ENCODE data around the gene STXBP5. TPM values are rescaled to one million over a fixed set of nuclear protein-coding genes. Genes with fewer than 3 reads are reported as not detected.
"Not testable (repeated sequence)": the region's sequence is repeated elsewhere in the genome, so short reads cannot be mapped to it uniquely, and the experiment has no call there.

STXBP5 gene
- total RNA-seq, 1 experiment from 2014 or later: 10.1 TPM

DNA sequence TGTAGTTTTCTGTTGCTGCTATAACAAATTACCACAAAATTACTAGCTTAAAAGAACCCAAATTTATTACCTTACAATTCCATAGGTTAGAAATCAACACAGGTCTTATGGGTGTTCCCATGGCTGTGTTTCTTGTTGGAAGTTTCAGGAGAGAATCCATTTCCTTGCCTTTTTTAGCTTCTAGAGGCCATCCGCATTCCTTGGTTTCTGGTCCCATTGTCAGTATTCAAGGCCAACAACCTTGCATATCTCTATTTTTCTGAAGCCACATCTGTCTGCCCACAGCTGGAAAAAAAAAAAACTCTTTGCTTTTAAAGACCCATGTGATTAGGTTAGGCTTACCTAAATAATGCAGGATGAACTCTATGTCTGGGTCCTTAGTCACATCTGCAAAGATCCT lies 174.6 kb downstream of the STXBP5 start:
- DNase-seq: no peak
- Mint-ChIP-seq H3K36me3 (ENCODE audit: insufficient read depth, unreplicated experiment) (no peaks in the 10 kb centered on the region), H3K27ac (ENCODE audit: unreplicated experiment) (no peak overlapping the region), H3K9me3 (ENCODE audit: low read depth, unreplicated experiment) (no peaks in the 10 kb centered on the region), H3K27me3 (ENCODE audit: unreplicated experiment) (no peaks in the 10 kb centered on the region), H3K4me1 (ENCODE audit: low read depth, unreplicated experiment) (no peaks in the 10 kb centered on the region), H3K4me3 (ENCODE audit: low read depth, unreplicated experiment) (no peak overlapping the region)
- CTCF ChIA-PET: interaction anchor here (0.5 kb wide), 1 partner anchor 957 kb away, joined by 3 read pairs; no protein-coding TSS in a partner anchor
- TF ChIP-seq, protein P1, sequence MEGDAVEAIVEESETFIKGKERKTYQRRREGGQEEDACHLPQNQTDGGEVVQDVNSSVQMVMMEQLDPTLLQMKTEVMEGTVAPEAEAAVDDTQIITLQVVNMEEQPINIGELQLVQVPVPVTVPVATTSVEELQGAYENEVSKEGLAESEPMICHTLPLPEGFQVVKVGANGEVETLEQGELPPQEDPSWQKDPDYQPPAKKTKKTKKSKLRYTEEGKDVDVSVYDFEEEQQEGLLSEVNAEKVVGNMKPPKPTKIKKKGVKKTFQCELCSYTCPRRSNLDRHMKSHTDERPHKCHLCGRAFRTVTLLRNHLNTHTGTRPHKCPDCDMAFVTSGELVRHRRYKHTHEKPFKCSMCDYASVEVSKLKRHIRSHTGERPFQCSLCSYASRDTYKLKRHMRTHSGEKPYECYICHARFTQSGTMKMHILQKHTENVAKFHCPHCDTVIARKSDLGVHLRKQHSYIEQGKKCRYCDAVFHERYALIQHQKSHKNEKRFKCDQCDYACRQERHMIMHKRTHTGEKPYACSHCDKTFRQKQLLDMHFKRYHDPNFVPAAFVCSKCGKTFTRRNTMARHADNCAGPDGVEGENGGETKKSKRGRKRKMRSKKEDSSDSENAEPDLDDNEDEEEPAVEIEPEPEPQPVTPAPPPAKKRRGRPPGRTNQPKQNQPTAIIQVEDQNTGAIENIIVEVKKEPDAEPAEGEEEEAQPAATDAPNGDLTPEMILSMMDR (IDR thresholded peaks at IDR 0.05; ENCODE audit: unreplicated experiment): no peak
- no TSS peak for BruUV-seq (replicated peaks)
- intact Hi-C loops (cut with micrococcal nuclease; ENCODE audit: unreplicated experiment): no loop called here

DNA sequence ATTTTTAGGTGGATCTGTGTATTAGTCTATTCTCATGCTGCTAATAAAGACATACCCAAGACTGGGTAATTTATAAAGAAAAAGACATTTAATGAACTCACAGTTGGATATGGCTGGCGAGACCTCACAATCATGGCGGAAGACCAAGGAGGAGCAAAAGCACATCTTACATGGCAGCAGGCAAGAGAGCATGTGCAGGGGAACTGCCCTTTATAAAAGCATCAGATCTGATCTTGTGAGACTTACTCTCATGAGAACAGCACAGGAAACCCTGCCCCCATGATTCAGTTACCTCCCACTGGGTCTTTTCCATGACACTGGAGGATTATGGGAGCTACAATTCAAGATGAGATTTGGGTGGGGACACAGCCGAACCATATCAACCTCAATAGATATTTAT lies 176.6 kb downstream of the STXBP5 start:
- H3K27me3 Mint-ChIP-seq (ENCODE audit: unreplicated experiment); BruUV-seq (replicated peaks); H3K36me3 Mint-ChIP-seq (ENCODE audit: insufficient read depth, unreplicated experiment); H3K9me3 Mint-ChIP-seq (ENCODE audit: low read depth, unreplicated experiment); H3K4me1 Mint-ChIP-seq (ENCODE audit: low read depth, unreplicated experiment); H3K27ac Mint-ChIP-seq (ENCODE audit: unreplicated experiment); intact Hi-C loops (cut with micrococcal nuclease; ENCODE audit: unreplicated experiment); H3K4me3 Mint-ChIP-seq (ENCODE audit: low read depth, unreplicated experiment); DNase-seq: not testable (repeated sequence)
- CTCF ChIA-PET: interaction anchor here (0.7 kb wide), 1 partner anchor 23 kb away, joined by 3 read pairs; no protein-coding TSS in a partner anchor

GRCh38 chr6:147381712-147382111 lies 177.5 kb downstream of the STXBP5 start:
- CTCF ChIA-PET: no interaction called here
- Mint-ChIP-seq H3K4me3 (ENCODE audit: low read depth, unreplicated experiment) (no peak overlapping the region), H3K27me3 (ENCODE audit: unreplicated experiment) (no peaks in the 10 kb centered on the region), H3K27ac (ENCODE audit: unreplicated experiment) (no peak overlapping the region), H3K9me3 (ENCODE audit: low read depth, unreplicated experiment) (no peaks in the 10 kb centered on the region), H3K36me3 (ENCODE audit: insufficient read depth, unreplicated experiment) (no peaks in the 10 kb centered on the region), H3K4me1 (ENCODE audit: low read depth, unreplicated experiment) (no peaks in the 10 kb centered on the region)
- intact Hi-C loops (cut with micrococcal nuclease; ENCODE audit: unreplicated experiment): no loop called here
- TF ChIP-seq, protein P1 (IDR thresholded peaks at IDR 0.05; ENCODE audit: unreplicated experiment): no peak
- DNase-seq: no peak
- no TSS peak for BruUV-seq (replicated peaks)

DNA sequence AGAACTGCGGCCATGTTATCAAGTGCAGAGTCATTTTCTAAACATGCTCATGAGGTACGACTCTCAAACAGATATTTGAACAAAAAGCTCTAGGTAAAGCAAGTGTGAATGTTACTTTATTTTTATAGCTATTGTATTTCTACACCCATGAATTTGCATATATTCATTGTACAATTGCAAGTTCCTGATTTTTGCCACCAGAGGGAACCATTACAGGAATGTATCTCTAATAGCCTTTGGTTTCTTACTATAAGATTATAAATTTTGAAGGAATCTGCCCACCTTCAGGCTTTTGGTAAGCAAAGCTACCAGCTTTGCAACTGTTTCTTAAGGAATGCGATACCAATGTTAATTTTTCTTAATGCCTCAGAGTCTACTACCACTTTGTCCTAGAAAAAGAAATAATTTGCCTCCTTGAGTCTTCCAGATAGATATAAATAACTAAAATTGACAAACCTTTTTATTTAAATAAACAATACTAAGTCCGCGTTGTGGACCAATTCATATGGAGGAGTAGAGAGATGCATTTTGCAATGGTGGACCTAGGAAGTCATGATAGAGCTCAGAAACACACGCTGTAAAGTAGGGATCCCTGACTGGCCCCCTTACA lies 178.8 kb downstream of the STXBP5 start:
- Mint-ChIP-seq H3K36me3 (ENCODE audit: insufficient read depth, unreplicated experiment) (no peaks in the 10 kb centered on the region), H3K27ac (ENCODE audit: unreplicated experiment) (no peak overlapping the region), H3K27me3 (ENCODE audit: unreplicated experiment) (no peaks in the 10 kb centered on the region), H3K4me1 (ENCODE audit: low read depth, unreplicated experiment) (no peaks in the 10 kb centered on the region), H3K4me3 (ENCODE audit: low read depth, unreplicated experiment) (no peak overlapping the region), H3K9me3 (ENCODE audit: low read depth, unreplicated experiment) (no peaks in the 10 kb centered on the region)
- BruUV-seq (replicated peaks): no TSS peak
- intact Hi-C loops (cut with micrococcal nuclease; ENCODE audit: unreplicated experiment): no loop called here
- TF ChIP-seq, protein P1 (IDR thresholded peaks at IDR 0.05; ENCODE audit: unreplicated experiment): peak; percentile 22
- CTCF ChIA-PET: interaction anchor here (0.6 kb wide), 1 partner anchor 12 kb away, joined by 3 read pairs; no protein-coding TSS in a partner anchor
- DNase-seq: no peak

GRCh38 chr6:147384029-147384428 lies 179.8 kb downstream of the STXBP5 start:
- H3K9me3 Mint-ChIP-seq (ENCODE audit: low read depth, unreplicated experiment): no peaks in the 10 kb centered on the region
- H3K36me3 Mint-ChIP-seq (ENCODE audit: insufficient read depth, unreplicated experiment): no peaks in the 10 kb centered on the region
- BruUV-seq (replicated peaks): no TSS peak
- no peak overlapping the region for H3K4me3 Mint-ChIP-seq (ENCODE audit: low read depth, unreplicated experiment)
- H3K27ac Mint-ChIP-seq (ENCODE audit: unreplicated experiment): no peak overlapping the region
- DNase-seq: no peak
- CTCF ChIA-PET: no interaction called here
- H3K27me3 Mint-ChIP-seq (ENCODE audit: unreplicated experiment): no peaks in the 10 kb centered on the region
- intact Hi-C loops (cut with micrococcal nuclease; ENCODE audit: unreplicated experiment): no loop called here
- TF ChIP-seq, protein P1 (IDR thresholded peaks at IDR 0.05; ENCODE audit: unreplicated experiment): no peak
- H3K4me1 Mint-ChIP-seq (ENCODE audit: low read depth, unreplicated experiment): no peaks in the 10 kb centered on the region

Data from Calu3 (cell line).